Astrocyte of the spinal cord (primary cell): Measurements from ENCODE around the gene UVSSA.

Experiments used
- DNase-seq: peaks from one replicate; pipeline ENCODE4 v3.0.0; 2011; ENCODE audit warnings: low read depth, low spot score
- H3K4me3 ChIP-seq: 2 replicates; pipeline ENCODE4 v1.5.1; 2011; ENCODE audit warnings: low read depth, mild to moderate bottlenecking, low read length, moderate library complexity
- in situ Hi-C: cut with HindIII; loops from 2 replicates; pipeline ENCODE4 v1.10.0; 2017; ENCODE audit warnings: low sequenced_read_pairs
- TF ChIP-seq, protein P1 (sequence below): IDR thresholded peaks from 2 replicates; pipeline ENCODE4 v1.5.1; 2012; ENCODE audit warnings: low read depth, mild to moderate bottlenecking, low read length, inconsistent platforms

UVSSA gene

DNA sequence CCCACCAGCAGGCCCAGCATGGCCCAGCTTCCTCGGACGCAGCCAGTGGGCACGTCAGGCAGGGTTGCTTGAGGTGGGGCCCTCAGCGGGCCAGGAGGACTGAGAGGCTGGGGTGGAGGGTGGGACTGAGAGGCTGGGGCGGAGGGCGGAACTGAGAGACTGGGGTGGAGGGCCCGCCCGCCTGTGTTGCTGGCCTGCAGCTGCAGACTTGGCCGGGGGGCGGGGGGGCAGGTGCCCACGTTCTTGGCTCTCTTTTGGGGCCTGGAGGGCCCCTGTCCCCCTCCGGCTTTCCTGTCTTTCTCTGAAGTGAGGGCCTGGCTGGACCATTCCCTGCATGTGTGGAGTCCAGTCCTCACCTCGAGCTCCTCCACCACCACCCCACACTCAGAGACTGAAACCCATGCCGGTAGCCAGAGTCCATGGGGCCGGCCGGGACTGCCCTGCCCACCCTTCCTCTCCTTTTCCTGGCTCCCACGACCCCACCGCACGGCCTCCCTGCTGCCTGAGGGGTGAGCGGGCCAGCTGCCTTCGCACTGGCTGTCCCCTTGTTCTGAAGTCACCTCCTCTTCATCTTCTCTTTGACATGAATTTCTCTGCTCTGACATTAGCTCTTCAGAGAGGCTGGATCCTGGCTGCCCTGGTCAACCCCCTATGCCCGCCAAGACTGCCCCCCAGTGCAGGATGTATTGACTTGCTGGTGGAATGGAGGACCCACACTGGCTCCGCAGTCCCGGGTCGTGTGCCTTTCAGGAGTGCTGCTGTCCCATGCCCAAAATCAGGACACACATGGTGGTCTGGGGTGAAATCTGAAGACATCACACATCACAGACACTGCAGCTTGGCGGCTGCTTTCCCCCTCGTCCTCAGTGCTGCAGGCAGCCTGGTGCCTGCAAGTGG, 69.3 kb downstream of the UVSSA start:
- no peak for DNase-seq
- in situ Hi-C loops, result no loop called here
- H3K4me3 ChIP-seq, result no peak overlapping the region
- TF ChIP-seq, protein P1, sequence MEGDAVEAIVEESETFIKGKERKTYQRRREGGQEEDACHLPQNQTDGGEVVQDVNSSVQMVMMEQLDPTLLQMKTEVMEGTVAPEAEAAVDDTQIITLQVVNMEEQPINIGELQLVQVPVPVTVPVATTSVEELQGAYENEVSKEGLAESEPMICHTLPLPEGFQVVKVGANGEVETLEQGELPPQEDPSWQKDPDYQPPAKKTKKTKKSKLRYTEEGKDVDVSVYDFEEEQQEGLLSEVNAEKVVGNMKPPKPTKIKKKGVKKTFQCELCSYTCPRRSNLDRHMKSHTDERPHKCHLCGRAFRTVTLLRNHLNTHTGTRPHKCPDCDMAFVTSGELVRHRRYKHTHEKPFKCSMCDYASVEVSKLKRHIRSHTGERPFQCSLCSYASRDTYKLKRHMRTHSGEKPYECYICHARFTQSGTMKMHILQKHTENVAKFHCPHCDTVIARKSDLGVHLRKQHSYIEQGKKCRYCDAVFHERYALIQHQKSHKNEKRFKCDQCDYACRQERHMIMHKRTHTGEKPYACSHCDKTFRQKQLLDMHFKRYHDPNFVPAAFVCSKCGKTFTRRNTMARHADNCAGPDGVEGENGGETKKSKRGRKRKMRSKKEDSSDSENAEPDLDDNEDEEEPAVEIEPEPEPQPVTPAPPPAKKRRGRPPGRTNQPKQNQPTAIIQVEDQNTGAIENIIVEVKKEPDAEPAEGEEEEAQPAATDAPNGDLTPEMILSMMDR, result no peak

DNA sequence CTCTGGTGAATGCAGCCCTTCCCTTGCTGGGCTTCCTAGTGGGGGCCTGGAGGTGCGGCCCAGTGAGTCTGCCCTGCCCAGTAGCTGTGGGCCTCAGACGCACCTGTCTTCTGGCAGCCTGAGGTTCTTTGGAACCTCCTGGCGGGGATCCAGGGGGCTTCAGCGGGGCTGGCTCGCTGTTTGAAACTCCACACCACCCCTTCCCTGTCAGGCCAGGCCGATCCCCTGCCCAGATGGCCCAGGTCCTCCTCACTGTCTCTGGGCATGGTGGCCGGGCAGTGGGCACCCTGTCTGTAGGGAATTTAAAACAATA, 69.9 kb downstream of the UVSSA start:
- in situ Hi-C loops, result no loop called here
- TF ChIP-seq, protein P1, result no peak
- no peak for DNase-seq
- no peak overlapping the region for H3K4me3 ChIP-seq

- TF ChIP-seq, protein P1, result no peak
- in situ Hi-C loops, result no loop called here
- no peak overlapping the region for H3K4me3 ChIP-seq
- no peak for DNase-seq
Observed at GRCh38 chr4:1417522-1418390, 70.7 kb downstream of the UVSSA start.

GRCh38 chr4:1418494-1419285, 71.7 kb downstream of the UVSSA start:
- in situ Hi-C loops, result no loop called here
- DNase-seq, result no peak
- TF ChIP-seq, protein P1, result no peak
- H3K4me3 ChIP-seq, result no peak overlapping the region

- no peak for DNase-seq
- H3K4me3 ChIP-seq, result no peak overlapping the region
- TF ChIP-seq, protein P1, result no peak
- in situ Hi-C loops, result no loop called here
Observed at GRCh38 chr4:1419708-1420107, 72.7 kb downstream of the UVSSA start.

GRCh38 chr4:1421657-1422056, 74.6 kb downstream of the UVSSA start:
- TF ChIP-seq, protein P1, result no peak
- no peak overlapping the region for H3K4me3 ChIP-seq
- no peak for DNase-seq
- in situ Hi-C loops, result no loop called here
